ENCODE results near the gene AEN.

Gene AEN

DNA sequence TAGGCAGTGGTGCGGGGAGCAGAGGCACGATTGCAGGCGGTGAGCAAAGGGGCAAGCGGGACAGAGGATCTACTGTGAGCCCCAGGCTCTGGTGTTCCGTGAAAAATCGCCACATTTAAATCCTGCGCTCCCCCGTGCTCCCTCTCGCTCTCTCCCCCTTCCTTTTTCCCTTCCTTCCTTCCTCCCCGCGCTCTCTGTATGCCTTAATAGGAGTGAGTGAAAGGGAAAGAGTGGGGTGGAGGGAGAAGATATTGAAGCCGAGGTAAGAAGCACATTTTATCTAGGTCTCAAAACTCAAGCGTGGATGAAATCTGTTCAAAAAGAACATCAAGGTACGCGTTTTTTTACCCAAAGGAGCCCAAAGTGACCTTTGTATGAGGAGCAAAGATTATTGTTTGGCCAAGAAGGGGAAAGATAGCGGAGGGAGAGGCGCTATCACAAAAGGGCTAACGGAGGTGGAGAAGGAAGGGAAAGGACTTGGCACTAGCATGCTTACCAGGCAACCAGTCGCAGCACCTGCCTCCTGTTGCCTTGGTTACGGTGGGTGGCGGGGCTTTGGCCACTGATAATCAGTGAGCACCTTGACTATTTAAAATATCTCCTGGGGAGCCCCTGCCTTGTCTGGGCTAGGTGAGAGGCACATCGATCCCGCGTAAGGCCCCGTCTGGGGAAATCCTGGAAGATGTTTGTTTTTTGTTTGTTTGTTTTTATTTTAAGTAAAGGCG is 14.9 kb upstream of the AEN start:
- Mint-ChIP-seq H3K36me3 (ENCODE audit: insufficient read depth) (no peaks in the 10 kb centered on the region), H3K27me3 (peaks cover 88 to 93% of the 10 kb centered on the region in 2 donors), H3K4me3 (no peak overlapping the region), H3K4me1 (ENCODE audit: low read depth in 2 of 2) (peaks cover 9 to 13% of the 10 kb centered on the region in 2 donors), H3K9me3 (no peaks in the 10 kb centered on the region), H3K27ac (no peak overlapping the region)
- no peak for ATAC-seq (replicated peaks)
- no peak for DNase-seq

DNA sequence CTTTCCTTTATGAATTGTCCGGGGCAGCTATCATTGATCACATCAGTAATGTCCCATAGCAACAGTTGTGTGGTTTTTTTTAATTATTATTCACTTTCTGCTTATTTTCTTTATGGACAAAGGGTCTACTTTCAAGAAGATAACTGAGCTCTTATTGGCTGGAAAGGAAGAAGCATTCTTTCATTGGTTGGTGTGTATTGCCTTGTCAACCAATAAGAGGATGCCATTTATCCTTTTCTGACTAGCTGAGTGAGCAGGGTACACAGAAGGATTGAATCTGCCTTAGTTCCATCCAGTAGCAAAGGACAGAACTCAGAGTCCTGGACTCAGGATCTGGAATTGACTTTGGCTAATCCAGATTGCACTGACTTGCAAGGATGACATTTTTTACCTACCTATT is 13.2 kb upstream of the AEN start:
- ATAC-seq (replicated peaks) = no peak
- peaks cover 9 to 13% of the 10 kb centered on the region in 2 donors for H3K4me1 Mint-ChIP-seq (ENCODE audit: low read depth in 2 of 2)

DNA sequence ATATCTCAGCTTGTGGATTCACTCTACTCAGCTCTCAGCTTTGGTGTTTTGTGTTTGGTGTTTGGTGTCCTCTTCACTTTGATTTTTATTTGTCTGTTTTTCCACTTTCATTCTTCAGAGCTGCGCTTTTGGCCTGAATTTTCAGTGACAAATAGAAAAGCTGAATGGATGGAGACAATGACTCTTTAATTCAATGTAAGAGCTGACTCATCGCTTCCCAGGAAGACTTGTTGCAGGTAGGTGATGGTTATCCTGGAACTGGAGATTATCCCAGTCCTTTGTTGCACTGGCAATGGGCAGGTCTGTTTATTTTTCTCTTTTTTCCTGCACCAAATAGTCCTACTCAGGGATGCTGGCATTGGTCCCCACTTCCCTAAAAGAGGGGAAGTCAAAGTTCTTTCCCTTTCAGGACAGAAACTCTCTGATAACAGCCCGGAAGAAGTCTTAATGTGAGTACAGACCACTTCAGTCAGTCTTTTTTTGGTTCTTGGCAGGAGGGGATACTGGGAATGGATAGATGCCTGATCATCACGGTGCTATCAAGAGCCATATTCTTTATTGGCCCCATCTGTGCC is 12.4 kb upstream of the AEN start:
- H3K4me1 Mint-ChIP-seq (ENCODE audit: low read depth in 2 of 2) = peaks cover 9 to 13% of the 10 kb centered on the region in 2 donors
- H3K27ac Mint-ChIP-seq = no peak overlapping the region
- ATAC-seq (replicated peaks) = no peak
- H3K9me3 Mint-ChIP-seq = no peaks in the 10 kb centered on the region
- DNase-seq = no peak
- H3K36me3 Mint-ChIP-seq (ENCODE audit: insufficient read depth) = no peaks in the 10 kb centered on the region
- peaks cover 70 to 99% of the 10 kb centered on the region in 2 donors for H3K27me3 Mint-ChIP-seq
- H3K4me3 Mint-ChIP-seq = no peak overlapping the region

More for the DNA sequence above, 13.2 kb upstream of the AEN start:
- DNase-seq = no peak
- Mint-ChIP-seq H3K4me3 (no peak overlapping the region), H3K27me3 (peaks cover 77 to 99% of the 10 kb centered on the region in 2 donors), H3K9me3 (no peaks in the 10 kb centered on the region), H3K36me3 (ENCODE audit: insufficient read depth) (no peaks in the 10 kb centered on the region), H3K27ac (no peak overlapping the region)

DNA sequence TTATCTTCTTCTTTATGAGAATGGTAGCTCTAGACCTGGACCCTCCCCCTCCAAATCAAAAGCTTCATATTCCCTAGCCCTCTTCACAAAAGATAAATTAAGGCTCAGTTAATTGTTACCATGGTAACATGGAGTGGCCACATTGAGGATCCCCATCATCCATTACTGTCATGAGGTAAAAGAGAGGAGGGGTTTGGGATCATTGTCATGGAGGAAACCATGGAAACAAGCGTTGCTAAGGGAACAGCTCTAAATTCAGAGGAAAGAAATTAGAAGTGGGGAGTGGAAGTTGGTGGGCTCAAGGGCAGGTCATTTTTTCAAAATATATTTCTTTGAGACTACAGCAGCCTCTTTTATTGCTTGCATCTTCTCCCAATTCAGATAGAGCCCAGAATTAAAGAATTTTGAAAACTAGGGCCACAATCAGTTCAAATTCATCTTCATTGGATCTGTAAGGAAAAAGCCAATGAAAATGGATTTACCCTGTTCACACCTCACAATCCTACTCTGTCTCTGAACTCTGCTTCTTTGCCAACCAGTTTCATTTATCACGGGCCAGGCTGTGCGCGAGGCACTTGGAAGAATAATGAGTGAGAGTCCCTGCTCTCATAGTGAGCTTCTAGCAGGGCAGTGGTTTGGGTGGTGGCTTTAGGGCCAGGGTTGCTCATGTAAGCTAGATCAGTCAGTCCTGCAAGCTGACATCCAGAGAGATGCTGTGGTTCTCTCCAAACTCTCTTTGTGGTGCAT is 11.6 kb upstream of the AEN start:
- H3K4me3 Mint-ChIP-seq = no peak overlapping the region
- no peak for ATAC-seq (replicated peaks)

DNA sequence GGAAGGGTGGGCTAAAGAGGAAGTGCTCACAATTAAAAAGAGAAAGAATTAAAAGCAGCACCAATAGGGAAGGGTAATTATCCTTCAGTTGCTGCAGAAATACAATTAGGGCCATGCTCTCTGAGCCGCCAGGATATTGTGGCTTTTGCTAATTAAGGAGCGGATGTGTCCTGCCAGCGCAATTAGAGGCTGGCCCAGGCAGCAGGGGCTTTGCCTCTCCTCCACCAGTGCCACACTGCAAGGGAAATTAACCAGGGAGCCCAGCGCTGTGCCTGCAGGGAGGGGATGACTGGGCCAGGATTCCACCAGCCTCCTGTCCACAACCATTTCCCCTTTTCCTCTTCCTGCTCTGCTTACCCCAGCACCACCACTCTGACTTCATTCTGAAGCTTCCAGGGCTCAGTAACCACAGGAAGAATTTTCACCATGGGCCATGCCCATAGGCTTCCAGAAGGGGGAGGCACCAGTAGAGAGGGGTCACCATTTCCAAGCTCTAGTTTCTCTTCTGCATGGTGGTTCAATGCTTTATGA is 10.4 kb upstream of the AEN start:
- Mint-ChIP-seq H3K36me3 (ENCODE audit: insufficient read depth) (no peaks in the 10 kb centered on the region), H3K9me3 (no peaks in the 10 kb centered on the region), H3K4me1 (ENCODE audit: low read depth in 2 of 2) (peaks cover 3 to 4% of the 10 kb centered on the region in 2 donors), H3K27ac (no peak overlapping the region), H3K4me3 (no peak overlapping the region), H3K27me3 (peaks cover 49 to 82% of the 10 kb centered on the region in 2 donors)
- ATAC-seq (replicated peaks) (no peak), DNase-seq (no peak)

More for the DNA sequence above, 11.6 kb upstream of the AEN start:
- Mint-ChIP-seq H3K36me3 (ENCODE audit: insufficient read depth) (no peaks in the 10 kb centered on the region), H3K4me1 (ENCODE audit: low read depth in 2 of 2) (peaks cover 7 to 8% of the 10 kb centered on the region in 2 donors), H3K27ac (no peak overlapping the region), H3K27me3 (peaks cover 62 to 90% of the 10 kb centered on the region in 2 donors), H3K9me3 (no peaks in the 10 kb centered on the region)
- no peak for DNase-seq

DNA sequence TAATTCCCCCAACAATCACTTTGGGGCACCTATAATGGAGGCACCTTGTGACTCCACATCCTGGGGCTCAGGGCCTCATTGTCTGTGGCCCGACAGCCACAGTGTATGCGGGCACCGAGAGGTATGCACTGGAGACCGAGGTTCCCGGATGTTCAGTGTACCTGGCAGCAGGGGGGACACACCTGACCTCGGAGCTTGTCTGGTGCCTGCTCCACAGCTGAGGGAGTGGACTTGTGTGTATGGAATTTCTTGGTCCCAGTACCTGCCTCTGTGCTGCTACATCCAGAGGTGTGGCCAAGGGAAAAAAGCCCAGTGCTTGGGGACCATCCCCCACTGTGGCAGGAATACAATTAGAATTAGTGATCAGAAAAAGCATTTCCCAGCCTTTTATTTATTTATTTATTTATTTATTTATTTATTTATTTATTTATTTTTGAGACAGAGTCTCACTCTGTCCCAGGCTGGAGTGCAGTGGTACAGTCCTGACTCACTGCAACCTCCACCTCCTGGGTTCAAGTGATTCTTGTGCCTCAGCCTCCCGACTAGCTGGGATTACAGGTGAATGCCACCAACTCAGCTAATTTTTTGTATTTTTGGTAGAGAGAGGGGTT is 8.8 kb upstream of the AEN start:
- Mint-ChIP-seq H3K36me3 (ENCODE audit: insufficient read depth) (no peaks in the 10 kb centered on the region), H3K27ac (no peak overlapping the region), H3K27me3 (peaks cover 34 to 70% of the 10 kb centered on the region in 2 donors), H3K4me3 (no peak overlapping the region), H3K4me1 (ENCODE audit: low read depth in 2 of 2) (no peaks in the 10 kb centered on the region), H3K9me3 (no peaks in the 10 kb centered on the region)
- DNase-seq (no peak), ATAC-seq (replicated peaks) (no peak)

DNA sequence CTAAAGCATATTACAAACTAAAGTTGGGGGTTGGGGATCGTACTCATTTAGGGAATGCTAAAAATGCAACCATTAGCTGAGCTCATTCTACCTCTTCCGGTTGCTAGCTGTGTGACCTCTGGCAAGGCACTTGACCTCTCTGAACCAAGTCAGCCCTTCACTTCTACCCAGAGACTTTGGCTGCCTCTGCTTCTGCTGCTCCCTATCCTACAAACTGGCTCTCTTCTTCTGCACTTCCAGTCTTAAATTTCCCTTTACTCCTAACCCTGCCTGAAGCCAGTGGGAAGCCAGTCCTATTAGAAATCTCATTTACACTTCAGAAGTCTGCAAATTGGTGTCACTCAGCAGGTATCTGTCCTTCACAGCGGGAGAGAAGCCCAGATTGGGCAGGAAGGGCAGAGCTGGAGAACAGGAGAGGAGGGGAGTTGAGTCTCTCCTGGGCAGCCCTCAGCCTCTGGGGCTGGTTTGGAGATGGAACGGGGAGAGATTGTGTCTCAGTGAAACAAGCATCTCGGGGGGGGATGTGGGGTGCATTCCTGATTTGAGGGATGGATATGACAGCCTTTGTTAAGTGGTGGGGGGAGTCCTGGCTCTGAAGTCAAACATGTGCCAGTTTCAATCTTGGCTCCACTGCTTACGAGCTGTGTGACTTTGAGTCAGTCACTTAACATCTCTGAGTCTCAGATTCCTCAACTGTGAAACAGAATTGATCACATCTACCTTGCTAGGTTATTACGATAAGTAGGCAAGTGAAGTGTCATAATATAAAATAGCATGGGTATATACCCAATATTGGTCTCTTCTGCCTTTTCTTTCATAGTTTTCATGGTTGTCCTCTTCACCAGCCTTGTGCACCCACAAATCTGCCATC is 7.8 kb upstream of the AEN start:
- Mint-ChIP-seq H3K9me3 (no peaks in the 10 kb centered on the region), H3K4me3 (no peak overlapping the region), H3K27ac (no peak overlapping the region), H3K4me1 (ENCODE audit: low read depth in 2 of 2) (no peaks in the 10 kb centered on the region), H3K36me3 (ENCODE audit: insufficient read depth) (no peaks in the 10 kb centered on the region), H3K27me3 (peaks cover 32 to 68% of the 10 kb centered on the region in 2 donors)
- ATAC-seq (replicated peaks) (no peak), DNase-seq (no peak)

DNA sequence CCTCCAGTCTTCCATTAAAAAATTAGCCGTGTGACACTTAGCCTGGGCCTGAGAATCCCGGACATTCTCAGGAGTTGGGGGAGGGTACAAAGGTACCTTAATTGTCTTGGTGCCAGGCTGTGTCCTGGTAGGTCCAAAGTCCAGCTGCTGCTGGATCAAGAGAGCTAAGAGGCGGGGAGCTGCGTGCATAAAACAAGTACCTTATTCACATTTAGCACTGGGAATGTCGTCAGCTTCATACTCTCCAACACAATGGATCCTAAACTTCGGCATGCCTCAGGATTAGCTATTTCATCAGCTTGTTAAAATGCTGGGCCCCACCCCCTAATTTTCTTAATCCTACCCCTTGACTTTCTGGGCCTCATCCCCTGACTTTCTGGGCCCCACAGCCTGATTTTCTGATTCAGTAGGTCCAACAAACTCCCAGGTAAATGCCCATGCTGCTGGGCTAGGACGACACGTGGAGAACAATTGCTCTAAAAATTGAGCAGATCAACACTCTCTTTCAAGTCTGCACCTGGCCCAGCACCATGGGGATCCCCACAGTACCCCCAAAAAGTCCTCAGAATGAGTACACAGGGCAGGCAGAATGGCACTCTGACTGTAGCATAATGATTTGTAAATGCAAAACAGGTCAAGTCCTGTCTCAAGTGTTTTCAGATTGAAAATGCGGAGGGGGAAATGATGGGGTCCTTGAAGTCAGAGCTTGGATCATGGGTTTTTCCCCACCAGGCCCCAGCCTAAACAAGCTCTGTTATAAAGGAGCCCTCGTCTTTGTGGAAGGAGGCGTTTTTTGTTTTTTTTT is 5.6 kb upstream of the AEN start:
- no peak for DNase-seq
- H3K4me3 Mint-ChIP-seq = no peak overlapping the region
- H3K27me3 Mint-ChIP-seq = peaks cover 20 to 59% of the 10 kb centered on the region in 2 donors
- ATAC-seq (replicated peaks) = no peak
- no peak overlapping the region for H3K27ac Mint-ChIP-seq
- no peaks in the 10 kb centered on the region for H3K9me3 Mint-ChIP-seq
- H3K4me1 Mint-ChIP-seq (ENCODE audit: low read depth in 2 of 2) = no peaks in the 10 kb centered on the region
- H3K36me3 Mint-ChIP-seq (ENCODE audit: insufficient read depth) = no peaks in the 10 kb centered on the region

DNA sequence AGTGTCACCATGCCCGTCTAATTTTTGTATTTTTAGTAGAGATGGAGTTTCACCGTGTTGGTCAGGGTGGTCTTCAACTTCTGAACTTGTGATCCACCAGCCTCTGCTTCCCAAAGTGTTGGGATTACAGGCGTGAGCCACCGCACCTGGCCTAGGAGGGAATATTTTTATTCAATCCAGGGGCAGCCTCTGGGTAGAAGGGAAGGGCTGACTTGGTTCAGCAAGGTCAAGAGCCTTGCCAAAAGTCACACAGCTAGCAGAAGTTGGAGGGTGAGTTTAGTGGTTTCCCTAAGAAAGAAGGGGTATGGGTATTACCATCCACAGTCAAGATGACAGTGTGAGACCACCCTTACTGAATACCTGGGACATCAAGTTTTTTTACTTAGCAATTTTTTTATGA is 4.9 kb upstream of the AEN start:
- peaks cover 4 to 5% of the 10 kb centered on the region in 2 donors for H3K4me1 Mint-ChIP-seq (ENCODE audit: low read depth in 2 of 2)
- H3K27me3 Mint-ChIP-seq = peaks cover 15 to 51% of the 10 kb centered on the region in 2 donors
- no peak overlapping the region for H3K27ac Mint-ChIP-seq
- ATAC-seq (replicated peaks) (no peak), DNase-seq (no peak)
- no peak overlapping the region for H3K4me3 Mint-ChIP-seq
- H3K9me3 Mint-ChIP-seq = no peaks in the 10 kb centered on the region
- H3K36me3 Mint-ChIP-seq (ENCODE audit: insufficient read depth) = peaks cover 3% of the 10 kb centered on the region

DNA sequence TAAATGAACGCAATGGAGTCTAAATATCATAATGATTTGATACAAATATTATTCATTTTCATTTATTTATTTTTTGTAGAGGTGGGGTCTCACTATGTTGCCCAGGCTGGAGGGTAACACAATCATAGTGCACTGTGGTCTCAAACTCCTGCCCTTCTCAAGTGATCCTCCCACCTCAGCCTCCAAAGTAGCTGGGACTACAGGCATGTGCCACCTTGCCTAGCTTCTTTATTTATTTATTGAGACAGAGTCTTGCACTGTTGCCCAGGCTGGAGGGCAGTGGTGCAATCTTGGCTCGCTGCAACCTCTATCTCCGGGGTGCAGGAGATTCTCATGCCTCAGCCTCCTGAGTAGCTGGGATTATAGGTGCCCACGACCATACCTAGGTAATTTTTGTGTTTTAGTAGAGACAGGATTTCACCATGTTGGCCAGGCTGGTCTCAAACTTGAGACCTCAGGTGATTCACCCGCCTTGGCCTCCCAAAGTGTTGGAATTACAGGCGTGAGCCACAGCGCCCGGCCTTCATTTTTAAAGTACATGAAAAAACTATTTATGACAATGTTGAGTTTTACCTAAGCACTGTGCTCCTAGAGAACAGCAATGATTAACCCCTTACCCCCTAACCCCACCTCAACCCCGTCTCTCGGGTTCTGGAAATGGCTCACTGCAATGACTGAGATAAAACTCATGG is 4.0 kb upstream of the AEN start:
- no peaks in the 10 kb centered on the region for H3K9me3 Mint-ChIP-seq
- no peak overlapping the region for H3K27ac Mint-ChIP-seq
- DNase-seq = no peak
- H3K4me3 Mint-ChIP-seq = no peak overlapping the region
- H3K27me3 Mint-ChIP-seq = peaks cover 15 to 43% of the 10 kb centered on the region in 2 donors
- peaks cover 11 to 12% of the 10 kb centered on the region in 2 donors for H3K4me1 Mint-ChIP-seq (ENCODE audit: low read depth in 2 of 2)
- H3K36me3 Mint-ChIP-seq (ENCODE audit: insufficient read depth) = peaks cover 8% of the 10 kb centered on the region
- ATAC-seq (replicated peaks) = no peak

DNA sequence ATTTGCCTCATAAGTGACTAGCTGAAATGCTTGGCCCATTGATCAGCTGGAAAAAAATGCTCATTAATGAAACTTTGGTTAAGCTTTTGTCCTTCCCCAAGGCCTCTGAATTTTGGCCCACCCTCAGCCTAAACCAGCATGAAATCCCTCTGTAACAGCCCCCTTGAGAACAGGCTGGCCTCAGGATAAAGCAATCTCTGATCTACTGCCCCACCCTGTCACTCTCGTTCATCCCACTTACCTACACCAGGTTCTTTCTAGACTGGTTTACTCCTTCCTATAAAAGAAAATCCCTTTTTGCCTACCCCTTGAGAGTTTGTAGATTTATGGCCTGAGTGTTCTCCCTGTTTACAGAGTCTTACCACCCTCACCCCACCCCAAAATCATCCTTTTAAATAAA is 3.4 kb upstream of the AEN start:
- no peak overlapping the region for H3K27ac Mint-ChIP-seq

More for the DNA sequence above, 3.4 kb upstream of the AEN start:
- peaks cover 8% of the 10 kb centered on the region for H3K36me3 Mint-ChIP-seq (ENCODE audit: insufficient read depth)
- H3K9me3 Mint-ChIP-seq = no peaks in the 10 kb centered on the region
- no peak for DNase-seq
- peaks cover 17 to 18% of the 10 kb centered on the region in 2 donors for H3K4me1 Mint-ChIP-seq (ENCODE audit: low read depth in 2 of 2)
- H3K4me3 Mint-ChIP-seq = no peak overlapping the region
- no peak for ATAC-seq (replicated peaks)
- H3K27me3 Mint-ChIP-seq = peaks cover 15 to 37% of the 10 kb centered on the region in 2 donors

Data from effector memory CD8-positive, alpha-beta T cell (primary cell).